GM19438 (cell line): ENCODE results near the gene HDGF.

Experiments used
- ATAC-seq: cut with Tn5 transposase; IDR thresholded peaks from one replicate; pipeline ENCODE4 v1.9.1; 2021; ENCODE audit warnings: low read depth; ENCODE audit not compliant: unreplicated experiment

Gene HDGF

GRCh38 chr1:156751451-156751756, at the start of gene HDGF:
HDGF (minus strand) TSS chr1:156751675; CDS start chr1:156751429, 246 bp downstream.
- peak; percentile 12 for ATAC-seq

GRCh38 chr1:156797212-156797871, 45.9 kb upstream of the HDGF start:
- no peak for ATAC-seq

- ATAC-seq = peak; percentile 77
These were observed 45.0 kb upstream of the HDGF start for GRCh38 chr1:156796340-156797097.

GRCh38 chr1:156795787-156796186, 44.3 kb upstream of the HDGF start:
- ATAC-seq = no peak

- no peak for ATAC-seq
These were observed 43.9 kb upstream of the HDGF start for GRCh38 chr1:156795374-156795733.

GRCh38 chr1:156794506-156795373, 43.3 kb upstream of the HDGF start:
- ATAC-seq = no peak

GRCh38 chr1:156789621-156790318, 38.3 kb upstream of the HDGF start:
- no peak for ATAC-seq

GRCh38 chr1:156788136-156788535, 36.7 kb upstream of the HDGF start:
- no peak for ATAC-seq

GRCh38 chr1:156786640-156787039, 35.2 kb upstream of the HDGF start:
- ATAC-seq = no peak

GRCh38 chr1:156785458-156785857, 34.0 kb upstream of the HDGF start:
- ATAC-seq = no peak

- ATAC-seq = no peak
These were observed 30.2 kb upstream of the HDGF start for GRCh38 chr1:156781585-156782186.

- ATAC-seq = no peak
These were observed 26.1 kb upstream of the HDGF start for GRCh38 chr1:156777573-156777972.

- no peak for ATAC-seq
These were observed 25.5 kb upstream of the HDGF start for GRCh38 chr1:156776942-156777341.

GRCh38 chr1:156775799-156776198, 24.3 kb upstream of the HDGF start:
- no peak for ATAC-seq

GRCh38 chr1:156773607-156774006, 22.1 kb upstream of the HDGF start:
- no peak for ATAC-seq

GRCh38 chr1:156772728-156773497, 21.4 kb upstream of the HDGF start:
- no peak for ATAC-seq

GRCh38 chr1:156772222-156772621, 20.7 kb upstream of the HDGF start:
- no peak for ATAC-seq

GRCh38 chr1:156768610-156769295, 17.3 kb upstream of the HDGF start:
- no peak for ATAC-seq
